Epithelial cell of proximal tubule (primary cell): Measurements from ENCODE around the gene HSD11B2. TPM values are rescaled to one million over a fixed set of nuclear protein-coding genes. Genes with fewer than 3 reads are reported as not detected.

Experiments used
- DNase-seq: peaks from one replicate; pipeline ENCODE4 v3.0.0-alpha.2; 2011; ENCODE audit warnings: low read depth
- H3K4me3 ChIP-seq: 2 replicates; pipeline ENCODE4 v1.5.1; 2011; ENCODE audit warnings: low read depth, mild to moderate bottlenecking, low read length
- CTCF ChIP-seq: conservative IDR thresholded peaks from 2 replicates; pipeline ENCODE4 v1.5.1; 2012; ENCODE audit warnings: low read depth, mild to moderate bottlenecking, low read length
- total RNA-seq: library from RNA; depleted of rRNA; stranded (reverse); fragments of >200 nt; gene quantifications from 2 replicates; pipeline ENCODE4 v1.2.3, GENCODE V29; 2015

The HSD11B2 gene
- total RNA-seq, 1 donor from 2014 or later: 2.2 TPM

GRCh38 chr16:67435758-67436164 lies 4.8 kb downstream of the HSD11B2 start:
- no peak for TF ChIP-seq CTCF
- no peak for DNase-seq
- H3K4me3 ChIP-seq: no peak overlapping the region

GRCh38 chr16:67436640-67437193 lies 5.8 kb downstream of the HSD11B2 start:
- no peak for TF ChIP-seq CTCF
- no peak overlapping the region for H3K4me3 ChIP-seq
- no peak for DNase-seq

GRCh38 chr16:67437513-67437912 lies 6.6 kb downstream of the HSD11B2 start:
- no peak for TF ChIP-seq CTCF
- no peak for DNase-seq
- no peak overlapping the region for H3K4me3 ChIP-seq

- no peak for DNase-seq
- TF ChIP-seq CTCF: no peak
- H3K4me3 ChIP-seq: no peak overlapping the region
Observed at GRCh38 chr16:67438098-67438791, 7.3 kb downstream of the HSD11B2 start.

GRCh38 chr16:67438824-67439393 lies 8.0 kb downstream of the HSD11B2 start:
- DNase-seq: no peak
- TF ChIP-seq CTCF: no peak

GRCh38 chr16:67441271-67441753 lies 10.4 kb downstream of the HSD11B2 start:
- TF ChIP-seq CTCF: no peak
- H3K4me3 ChIP-seq: no peak overlapping the region
- no peak for DNase-seq

More at GRCh38 chr16:67438824-67439393, 8.0 kb downstream of the HSD11B2 start:
- no peak overlapping the region for H3K4me3 ChIP-seq
